Measurements from ENCODE around the gene ANKRD36. TPM values are rescaled to one million over a fixed set of nuclear protein-coding genes. Genes with fewer than 3 reads are reported as not detected.
A peak's percentile ranks its signal among the peaks of the same experiment; 100 is the strongest.
"Not testable (repeated sequence)": the region's sequence is repeated elsewhere in the genome, so short reads cannot be mapped to it uniquely, and the experiment has no call there.

The ANKRD36 gene
- total and polyA plus RNA-seq, 2 donors (not counting 1 experiment from before 2014, with no cell fraction given) = 5.4 to 76.6 TPM

DNA sequence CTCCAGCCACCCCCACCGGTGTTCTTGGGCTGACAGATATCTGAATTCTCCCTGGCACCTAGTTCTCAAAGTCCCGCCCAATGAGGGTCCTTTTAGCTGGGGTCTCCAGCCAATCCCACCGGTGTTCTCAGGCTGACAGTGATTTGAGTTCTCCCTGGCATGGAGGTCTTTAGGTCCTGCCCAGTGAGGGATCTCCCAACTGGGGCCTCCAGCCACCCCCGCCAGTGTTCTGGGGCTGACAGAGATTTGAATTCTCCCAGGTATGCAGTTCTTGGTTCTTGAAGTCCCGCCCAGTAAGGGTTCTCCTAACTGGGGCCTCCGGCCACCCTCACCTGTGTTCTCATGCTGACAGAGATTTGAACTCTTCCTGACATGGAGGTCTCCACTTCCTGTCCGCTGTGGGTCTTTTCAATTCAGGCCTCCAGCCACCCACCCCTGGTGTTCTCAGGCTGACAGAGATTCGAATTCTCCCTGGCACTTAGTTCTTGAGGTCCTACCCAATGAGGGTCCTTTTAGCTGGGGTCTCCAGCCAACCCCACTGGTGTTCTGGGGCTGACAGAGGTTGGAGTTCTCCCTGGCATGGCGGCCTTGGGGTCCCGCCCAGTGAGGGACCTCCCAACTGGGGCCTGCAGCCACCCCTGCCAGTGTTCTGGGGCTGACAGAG lies 154.6 kb downstream of the ANKRD36 start:
- Histone ChIP-seq H3K4me3 (ENCODE audit: control extremely low read depth in 1 of 5, extremely low read depth in 1 of 5, insufficient read depth in 1 of 5, low read depth in 2 of 5, low read length in 4 of 5) (no peak overlapping the region), H2AFZ (ENCODE audit: insufficient read depth, low read depth, low read length, poor library complexity, severe bottlenecking) (no peak overlapping the region), H3K27me3 (replicated peaks in 1 of 4; ENCODE audit: control extremely low read depth in 1 of 4, control insufficient read depth in 3 of 4, insufficient read depth in 4 of 4, low read length in 3 of 4) (no peaks in the 10 kb centered on the region), H3K4me1 (ENCODE audit: control insufficient read depth in 2 of 2, insufficient read depth in 2 of 2, low read length in 2 of 2) (no peaks in the 10 kb centered on the region), H3K9me3 (ENCODE audit: control extremely low read depth in 1 of 3, control insufficient read depth in 2 of 3, insufficient read depth in 1 of 3, low read length in 2 of 3) (no peaks in the 10 kb centered on the region), H3K36me3 (replicated peaks in 1 of 2; ENCODE audit: control extremely low read depth in 1 of 2, control insufficient read depth in 1 of 2, extremely low read depth in 1 of 2, insufficient read depth in 2 of 2, low read length in 1 of 2) (no peaks in the 10 kb centered on the region), H4K20me1 (ENCODE audit: control insufficient read depth, insufficient read depth, low read length, poor library complexity, severe bottlenecking) (no peaks in the 10 kb centered on the region), H3K4me2 (replicated peaks; ENCODE audit: low read depth, low read length, poor library complexity, severe bottlenecking) (no peak overlapping the region), H3K79me2 (ENCODE audit: control insufficient read depth, insufficient read depth, low read length) (no peaks in the 10 kb centered on the region), H3K9ac (ENCODE audit: low read length) (no peak overlapping the region), H3K27ac (ENCODE audit: low read length in 2 of 2) (no peak overlapping the region)
- Mint-ChIP-seq H3K27me3 (no peaks in the 10 kb centered on the region), H3K9me3 (ENCODE audit: insufficient read depth) (no peaks in the 10 kb centered on the region), H3K4me1 (no peaks in the 10 kb centered on the region), H3K4me3 (no peak overlapping the region), H3K27ac (no peak overlapping the region)
- POLR2A ChIA-PET = no interaction called here
- WGBS (ENCODE audit: insufficient coverage) = 92% methylated on average over 10 of the region's 10 CpGs
- peak; percentile 3 for DNase-seq
- ATAC-seq (ENCODE audit: low read depth) = no peak
- TF ChIP-seq, protein P1, sequence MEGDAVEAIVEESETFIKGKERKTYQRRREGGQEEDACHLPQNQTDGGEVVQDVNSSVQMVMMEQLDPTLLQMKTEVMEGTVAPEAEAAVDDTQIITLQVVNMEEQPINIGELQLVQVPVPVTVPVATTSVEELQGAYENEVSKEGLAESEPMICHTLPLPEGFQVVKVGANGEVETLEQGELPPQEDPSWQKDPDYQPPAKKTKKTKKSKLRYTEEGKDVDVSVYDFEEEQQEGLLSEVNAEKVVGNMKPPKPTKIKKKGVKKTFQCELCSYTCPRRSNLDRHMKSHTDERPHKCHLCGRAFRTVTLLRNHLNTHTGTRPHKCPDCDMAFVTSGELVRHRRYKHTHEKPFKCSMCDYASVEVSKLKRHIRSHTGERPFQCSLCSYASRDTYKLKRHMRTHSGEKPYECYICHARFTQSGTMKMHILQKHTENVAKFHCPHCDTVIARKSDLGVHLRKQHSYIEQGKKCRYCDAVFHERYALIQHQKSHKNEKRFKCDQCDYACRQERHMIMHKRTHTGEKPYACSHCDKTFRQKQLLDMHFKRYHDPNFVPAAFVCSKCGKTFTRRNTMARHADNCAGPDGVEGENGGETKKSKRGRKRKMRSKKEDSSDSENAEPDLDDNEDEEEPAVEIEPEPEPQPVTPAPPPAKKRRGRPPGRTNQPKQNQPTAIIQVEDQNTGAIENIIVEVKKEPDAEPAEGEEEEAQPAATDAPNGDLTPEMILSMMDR (IDR thresholded peaks at IDR 0.05) = no peak
- no peak for TF ChIP-seq EZH2 (IDR thresholded peaks at IDR 0.05; ENCODE audit: borderline replicate concordance, insufficient read depth, low read depth, low read length, poor library complexity, severe bottlenecking)
- CTCF ChIA-PET = no interaction called here
- intact Hi-C loops (cut with micrococcal nuclease) = no loop called here

DNA sequence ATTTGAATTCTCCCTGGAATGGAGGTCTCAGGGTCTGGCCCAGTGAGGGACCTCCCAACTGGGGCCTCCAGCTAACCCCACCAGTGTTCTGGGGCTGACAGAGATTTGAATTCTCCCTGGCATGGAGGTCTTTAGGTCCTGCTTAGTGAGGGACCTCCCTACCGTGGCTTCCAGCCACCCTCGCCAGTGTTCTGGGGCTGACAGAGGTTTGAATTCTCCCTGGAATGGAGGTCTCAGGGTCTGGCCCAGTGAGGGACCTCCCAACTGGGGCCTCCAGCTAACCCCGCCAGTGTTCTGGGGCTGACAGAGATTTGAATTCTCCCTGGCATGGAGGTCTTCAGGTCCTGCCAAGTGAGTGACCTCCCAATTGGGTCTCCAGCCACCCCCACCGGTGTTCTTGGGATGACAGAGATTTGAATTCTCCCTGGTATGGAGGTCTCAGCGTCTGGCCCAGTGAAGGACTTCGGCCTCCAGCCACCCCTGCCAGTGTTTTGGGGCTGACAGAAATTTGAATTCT lies 155.2 kb downstream of the ANKRD36 start:
- H3K27ac ChIP-seq (ENCODE audit: low read length in 2 of 2); H3K36me3 ChIP-seq (replicated peaks in 1 of 2; ENCODE audit: control extremely low read depth in 1 of 2, control insufficient read depth in 1 of 2, extremely low read depth in 1 of 2, insufficient read depth in 2 of 2, low read length in 1 of 2); H3K9ac ChIP-seq (ENCODE audit: low read length); H3K9me3 Mint-ChIP-seq (ENCODE audit: insufficient read depth); H3K4me3 ChIP-seq (ENCODE audit: control extremely low read depth in 1 of 5, extremely low read depth in 1 of 5, insufficient read depth in 1 of 5, low read depth in 2 of 5, low read length in 4 of 5); POLR2A ChIA-PET; ATAC-seq (ENCODE audit: low read depth); H3K9me3 ChIP-seq (ENCODE audit: control extremely low read depth in 1 of 3, control insufficient read depth in 2 of 3, insufficient read depth in 1 of 3, low read length in 2 of 3); H3K4me1 ChIP-seq (ENCODE audit: control insufficient read depth in 2 of 2, insufficient read depth in 2 of 2, low read length in 2 of 2); intact Hi-C loops (cut with micrococcal nuclease); H3K79me2 ChIP-seq (ENCODE audit: control insufficient read depth, insufficient read depth, low read length); H3K4me1 Mint-ChIP-seq; H4K20me1 ChIP-seq (ENCODE audit: control insufficient read depth, insufficient read depth, low read length, poor library complexity, severe bottlenecking); H2AFZ ChIP-seq (ENCODE audit: insufficient read depth, low read depth, low read length, poor library complexity, severe bottlenecking); H3K4me2 ChIP-seq (replicated peaks; ENCODE audit: low read depth, low read length, poor library complexity, severe bottlenecking); H3K27ac Mint-ChIP-seq; H3K27me3 ChIP-seq (replicated peaks in 1 of 4; ENCODE audit: control extremely low read depth in 1 of 4, control insufficient read depth in 3 of 4, insufficient read depth in 4 of 4, low read length in 3 of 4); H3K4me3 Mint-ChIP-seq; H3K27me3 Mint-ChIP-seq; CTCF ChIA-PET: not testable (repeated sequence)
- peak; percentile 2 for DNase-seq
- WGBS (ENCODE audit: insufficient coverage) = 100% methylated on average over 3 of the region's 6 CpGs

DNA sequence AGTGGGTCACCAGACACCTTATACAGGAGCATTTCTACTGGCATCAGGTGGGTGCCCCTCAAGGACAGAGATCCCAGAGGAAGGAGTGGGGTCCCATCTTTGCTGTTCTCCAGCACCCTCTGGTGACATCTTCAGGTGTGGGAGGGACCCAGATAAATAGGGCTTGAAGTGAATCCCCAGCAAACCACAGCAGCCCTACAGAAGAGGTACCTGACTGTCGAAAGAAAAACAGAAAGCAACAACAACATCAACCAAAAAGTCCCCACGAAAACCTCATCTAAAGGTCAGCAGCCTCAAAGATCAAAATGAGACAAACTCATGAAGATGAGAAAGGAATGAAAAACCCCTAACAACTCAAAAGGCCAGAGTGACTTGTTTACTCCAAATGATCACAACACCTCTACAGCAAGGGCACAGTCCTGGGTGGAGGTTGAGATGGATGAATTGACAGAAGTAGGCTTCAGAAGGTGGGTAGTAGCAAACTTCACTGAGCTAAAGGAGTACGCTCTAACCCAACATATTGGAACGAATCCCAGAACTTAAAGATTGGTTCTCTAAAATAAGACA lies 163.4 kb downstream of the ANKRD36 start:
- ATAC-seq (ENCODE audit: low read depth); H3K36me3 ChIP-seq (replicated peaks in 1 of 2; ENCODE audit: control extremely low read depth in 1 of 2, control insufficient read depth in 1 of 2, extremely low read depth in 1 of 2, insufficient read depth in 2 of 2, low read length in 1 of 2); H3K4me3 ChIP-seq (ENCODE audit: control extremely low read depth in 1 of 5, extremely low read depth in 1 of 5, insufficient read depth in 1 of 5, low read depth in 2 of 5, low read length in 4 of 5); H3K27me3 Mint-ChIP-seq; POLR2A ChIA-PET; H3K27ac ChIP-seq (ENCODE audit: low read length in 2 of 2); H3K4me1 Mint-ChIP-seq; H3K79me2 ChIP-seq (ENCODE audit: control insufficient read depth, insufficient read depth, low read length); H4K20me1 ChIP-seq (ENCODE audit: control insufficient read depth, insufficient read depth, low read length, poor library complexity, severe bottlenecking); H3K9me3 ChIP-seq (ENCODE audit: control extremely low read depth in 1 of 3, control insufficient read depth in 2 of 3, insufficient read depth in 1 of 3, low read length in 2 of 3); H3K27me3 ChIP-seq (replicated peaks in 1 of 4; ENCODE audit: control extremely low read depth in 1 of 4, control insufficient read depth in 3 of 4, insufficient read depth in 4 of 4, low read length in 3 of 4); H3K4me1 ChIP-seq (ENCODE audit: control insufficient read depth in 2 of 2, insufficient read depth in 2 of 2, low read length in 2 of 2); H3K9me3 Mint-ChIP-seq (ENCODE audit: insufficient read depth); H3K4me2 ChIP-seq (replicated peaks; ENCODE audit: low read depth, low read length, poor library complexity, severe bottlenecking); H3K27ac Mint-ChIP-seq; H3K4me3 Mint-ChIP-seq; DNase-seq; intact Hi-C loops (cut with micrococcal nuclease); CTCF ChIA-PET; H3K9ac ChIP-seq (ENCODE audit: low read length); H2AFZ ChIP-seq (ENCODE audit: insufficient read depth, low read depth, low read length, poor library complexity, severe bottlenecking): not testable (repeated sequence)
- WGBS (ENCODE audit: insufficient coverage) = no CpG with 5 or more reads among the region's 4 CpGs
